ENCODE results near the gene CRABP1. TPM values are rescaled to one million over a fixed set of nuclear protein-coding genes. Genes with fewer than 3 reads are reported as not detected.

The CRABP1 gene
- total and polyA plus RNA-seq, 4 donors, result not detected

DNA sequence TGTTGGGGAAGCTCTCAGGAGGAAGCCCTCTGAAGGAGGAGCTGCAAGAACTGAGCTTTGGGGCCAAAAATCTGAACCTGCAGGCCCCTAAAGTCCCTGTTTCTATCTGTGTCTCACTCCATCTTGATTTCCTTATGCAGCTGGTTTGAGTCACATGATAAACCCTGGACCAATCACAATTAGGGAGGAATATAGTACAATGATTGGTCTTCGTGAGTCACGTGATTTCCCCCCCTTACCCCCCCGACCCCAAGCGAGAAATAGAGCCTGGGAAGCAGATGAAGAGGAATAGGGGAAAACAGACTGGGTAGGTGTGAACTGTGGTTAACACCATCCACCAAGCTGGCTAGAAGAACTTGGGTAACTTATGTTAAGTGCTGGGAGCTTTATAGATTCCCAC is 12.9 kb downstream of the CRABP1 start (continued):
- TF ChIP-seq REST (IDR thresholded peaks at IDR 0.05) (no peak), GABPA (IDR thresholded peaks at IDR 0.05 in 1 of 2, conservative IDR thresholded peaks at IDR 0.05 in 1 of 2) (no peak), YY1 (IDR thresholded peaks at IDR 0.05) (no peak)
- TF ChIP-seq, protein P1, sequence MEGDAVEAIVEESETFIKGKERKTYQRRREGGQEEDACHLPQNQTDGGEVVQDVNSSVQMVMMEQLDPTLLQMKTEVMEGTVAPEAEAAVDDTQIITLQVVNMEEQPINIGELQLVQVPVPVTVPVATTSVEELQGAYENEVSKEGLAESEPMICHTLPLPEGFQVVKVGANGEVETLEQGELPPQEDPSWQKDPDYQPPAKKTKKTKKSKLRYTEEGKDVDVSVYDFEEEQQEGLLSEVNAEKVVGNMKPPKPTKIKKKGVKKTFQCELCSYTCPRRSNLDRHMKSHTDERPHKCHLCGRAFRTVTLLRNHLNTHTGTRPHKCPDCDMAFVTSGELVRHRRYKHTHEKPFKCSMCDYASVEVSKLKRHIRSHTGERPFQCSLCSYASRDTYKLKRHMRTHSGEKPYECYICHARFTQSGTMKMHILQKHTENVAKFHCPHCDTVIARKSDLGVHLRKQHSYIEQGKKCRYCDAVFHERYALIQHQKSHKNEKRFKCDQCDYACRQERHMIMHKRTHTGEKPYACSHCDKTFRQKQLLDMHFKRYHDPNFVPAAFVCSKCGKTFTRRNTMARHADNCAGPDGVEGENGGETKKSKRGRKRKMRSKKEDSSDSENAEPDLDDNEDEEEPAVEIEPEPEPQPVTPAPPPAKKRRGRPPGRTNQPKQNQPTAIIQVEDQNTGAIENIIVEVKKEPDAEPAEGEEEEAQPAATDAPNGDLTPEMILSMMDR (IDR thresholded peaks at IDR 0.05; ENCODE audit: low read depth, low read length, missing input control), result no peak

GRCh38 chr15:78355177-78355576 is 15.0 kb downstream of the CRABP1 start:
- no peak for DNase-seq (ENCODE audit: low spot score)
- no peaks in the 10 kb centered on the region for H3K36me3 ChIP-seq (ENCODE audit: control insufficient read depth in 4 of 4, insufficient read depth in 3 of 4, low read depth in 1 of 4, low read length in 3 of 4)
- no peak overlapping the region for H3K27ac ChIP-seq (ENCODE audit: low read depth in 1 of 2, low read length in 2 of 2)
- TF ChIP-seq, protein P2, sequence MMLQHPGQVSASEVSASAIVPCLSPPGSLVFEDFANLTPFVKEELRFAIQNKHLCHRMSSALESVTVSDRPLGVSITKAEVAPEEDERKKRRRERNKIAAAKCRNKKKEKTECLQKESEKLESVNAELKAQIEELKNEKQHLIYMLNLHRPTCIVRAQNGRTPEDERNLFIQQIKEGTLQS (IDR thresholded peaks at IDR 0.05), result no peak
- TF ChIP-seq ZBTB33 (IDR thresholded peaks at IDR 0.05), result no peak
- TF ChIP-seq, protein P1 (IDR thresholded peaks at IDR 0.05; ENCODE audit: low read depth, low read length, missing input control), result no peak
- TF ChIP-seq FOXA1 (IDR thresholded peaks at IDR 0.05), result no peak
- no peak for TF ChIP-seq MAX (IDR thresholded peaks at IDR 0.05)
- no peak for TF ChIP-seq RAD21 (IDR thresholded peaks at IDR 0.05)
- no peaks in the 10 kb centered on the region for H3K9me3 ChIP-seq (ENCODE audit: control insufficient read depth in 4 of 4, low read length in 3 of 4)
- no peak overlapping the region for H3K4me3 ChIP-seq (ENCODE audit: low read depth in 1 of 3, low read length in 3 of 3)
- no peaks in the 10 kb centered on the region for H3K27me3 ChIP-seq (ENCODE audit: control insufficient read depth in 4 of 4, insufficient read depth in 4 of 4, low read length in 3 of 4)
- no peaks in the 10 kb centered on the region for H3K4me1 ChIP-seq (ENCODE audit: control insufficient read depth in 4 of 4, insufficient read depth in 4 of 4, low read length in 3 of 4)
- WGBS, result 94% methylated on average over 8 of the region's 8 CpGs
- no peak overlapping the region for H3K9ac ChIP-seq (ENCODE audit: low read depth in 1 of 2, low read length in 2 of 2)
